Measurements from ENCODE around the gene TRPT1.

GRCh38 chr11:64224891-64225607, 937 bp downstream of the TRPT1 start:
- TF ChIP-seq CTCF (IDR thresholded peaks at IDR 0.05) (no peak), POLR2A (IDR thresholded peaks at IDR 0.05) (no peak)

Data from testis (tissue), 2 donors.